GM18505 (cell line): Measurements from ENCODE around the gene FXYD1.
"Not testable (repeated sequence)": the region's sequence is repeated elsewhere in the genome, so short reads cannot be mapped to it uniquely, and the experiment has no call there.

Experiments
- ATAC-seq: cut with Tn5 transposase; IDR thresholded peaks from one replicate; pipeline ENCODE4 v1.9.1; 2021; ENCODE audit not compliant: unreplicated experiment
- POLR2A ChIP-seq: IDR thresholded peaks from 4 replicates; pipeline ENCODE4 v1.6.1; 2011; ENCODE audit warnings: borderline replicate concordance; ENCODE audit not compliant: insufficient read depth, insufficient read length; ENCODE audit errors: extremely low read depth

The FXYD1 gene

GRCh38 chr19:35124098-35125060, 14.2 kb upstream of the FXYD1 start:
- TF ChIP-seq POLR2A, result peak; percentile 41
- peak; percentile 67 for ATAC-seq

- no peak for TF ChIP-seq POLR2A
- no peak for ATAC-seq
These were observed 13.3 kb upstream of the FXYD1 start for GRCh38 chr19:35125270-35125717.

GRCh38 chr19:35125749-35126623, 12.6 kb upstream of the FXYD1 start:
- no peak for ATAC-seq
- TF ChIP-seq POLR2A, result no peak

GRCh38 chr19:35126624-35126959, 12.0 kb upstream of the FXYD1 start:
- no peak for ATAC-seq
- no peak for TF ChIP-seq POLR2A

- no peak for ATAC-seq
- no peak for TF ChIP-seq POLR2A
These were observed 10.8 kb upstream of the FXYD1 start for GRCh38 chr19:35127871-35128270.

GRCh38 chr19:35128398-35129057, 10.1 kb upstream of the FXYD1 start:
- no peak for ATAC-seq
- no peak for TF ChIP-seq POLR2A

- ATAC-seq, result not testable (repeated sequence)
These were observed 8.8 kb upstream of the FXYD1 start for GRCh38 chr19:35129724-35130274.

GRCh38 chr19:35130761-35131720, 7.6 kb upstream of the FXYD1 start:
- no peak for ATAC-seq
- no peak for TF ChIP-seq POLR2A

- no peak for TF ChIP-seq POLR2A
- ATAC-seq, result no peak
These were observed 6.4 kb upstream of the FXYD1 start for GRCh38 chr19:35132254-35132653.

- no peak for TF ChIP-seq POLR2A
- no peak for ATAC-seq
These were observed 4.8 kb upstream of the FXYD1 start for GRCh38 chr19:35133826-35134225.

GRCh38 chr19:35134601-35135242, 3.9 kb upstream of the FXYD1 start, which contains the start of gene LGI4:
Gene LGI4, minus strand, starts transcription at chr19:35135059. Its CDS starts 379 bp downstream, at chr19:35134680.
- no peak for ATAC-seq
- TF ChIP-seq POLR2A, result no peak
